PC-9 (cell line): ENCODE measurements around the gene ADAMTS6. TPM values are rescaled to one million over a fixed set of nuclear protein-coding genes. Genes with fewer than 3 reads are reported as not detected.

Experiments
- BruUV-seq: library from RNA; stranded (reverse); fragments of 400-500 nt; replicated peaks from 2 replicates; lab custom pipeline; 2021; lab: Mats Ljungman, UMichigan
- CTCF ChIA-PET: fragments of 300-600 bp; sonication (Branson Sonifier 250); formaldehyde crosslinking; loops from one replicate; lab custom pipeline; 2022; ENCODE audit warnings: antibody characterized with exemption; lab: Charles Lee
- POLR2A ChIA-PET: fragments of 300-600 bp; sonication (Branson Sonifier 250); formaldehyde crosslinking; loops from one replicate; lab custom pipeline; 2022; ENCODE audit warnings: antibody characterized with exemption; ENCODE audit not compliant: unreplicated experiment; lab: Charles Lee
- DNase-seq, 2 experiments: peaks; one replicate each; pipeline versions ENCODE4 v3.0.0 to v3.0.0-alpha.2; 2015 to 2022; ENCODE audit warnings: mixed read lengths in 1 of 2
- H2AFZ ChIP-seq: fragments of 200-600 bp; sonication (generic); 2 replicates; pipeline ENCODE4 v1.8.1; 2017; ENCODE audit warnings: antibody characterized with exemption
- H3F3A ChIP-seq: fragments of 200-600 bp; sonication (generic); 2 replicates; pipeline ENCODE4 v1.8.1; 2017; ENCODE audit warnings: antibody characterized with exemption, mild to moderate bottlenecking, low read depth; ENCODE audit not compliant: insufficient read depth
- H3K27ac ChIP-seq: fragments of 200-600 bp; sonication (generic); 2 replicates; pipeline ENCODE4 v1.6.1; 2016; ENCODE audit warnings: mixed run types
- H3K27me3 ChIP-seq: fragments of 200-600 bp; sonication (generic); 2 replicates; pipeline ENCODE4 v1.6.1; 2016; ENCODE audit warnings: low read depth, mixed run types; ENCODE audit not compliant: insufficient read depth
- H3K36me3 ChIP-seq: fragments of 200-600 bp; sonication (generic); 2 replicates; pipeline ENCODE4 v1.6.1; 2016; ENCODE audit warnings: low read depth, mixed run types
- H3K4me1 ChIP-seq: fragments of 200-600 bp; sonication (generic); replicated peaks from 2 replicates; pipeline ENCODE4 v1.6.1; 2016; ENCODE audit warnings: mixed run types; ENCODE audit not compliant: insufficient read depth
- H3K4me2 ChIP-seq: fragments of 200-600 bp; sonication (generic); 2 replicates; pipeline ENCODE4 v1.6.1; 2017; ENCODE audit warnings: mixed run types
- H3K4me3 ChIP-seq: fragments of 200-600 bp; sonication (generic); 2 replicates; pipeline ENCODE4 v1.6.1; 2016; ENCODE audit warnings: mixed run types
- H3K79me2 ChIP-seq: fragments of 200-600 bp; sonication (generic); 2 replicates; pipeline ENCODE4 v1.6.1; 2017; ENCODE audit warnings: low read depth, mixed run types
- H3K9me2 ChIP-seq: fragments of 200-600 bp; sonication (generic); 2 replicates; pipeline ENCODE4 v1.8.1; 2017; ENCODE audit warnings: mild to moderate bottlenecking; ENCODE audit not compliant: insufficient read depth
- H3K9me3 ChIP-seq: fragments of 200-600 bp; sonication (generic); 2 replicates; pipeline ENCODE4 v1.8.1; 2016; ENCODE audit warnings: low read depth; ENCODE audit not compliant: insufficient read depth
- H4K20me1 ChIP-seq: fragments of 200-600 bp; sonication (generic); 2 replicates; pipeline ENCODE4 v1.8.1; 2017; ENCODE audit not compliant: insufficient read depth
- CTCF ChIP-seq: fragments of 200-600 bp; sonication (generic); conservative IDR thresholded peaks from 2 replicates; pipeline ENCODE4 v1.6.1; 2017; ENCODE audit warnings: mixed run types, antibody characterized with exemption, mild to moderate bottlenecking, moderate library complexity
- EZH2 ChIP-seq: fragments of 200-600 bp; sonication (generic); IDR thresholded peaks from 2 replicates; pipeline ENCODE4 v1.8.0; 2017; ENCODE audit warnings: antibody characterized with exemption, low read depth
- intact Hi-C: fragments of 100-400 bp; cut with micrococcal nuclease; formaldehyde crosslinking; loops from one replicate; pipeline ENCODE4 v1.10.0; 2022; ENCODE audit not compliant: unreplicated experiment
- total RNA-seq: library from RNA; stranded (reverse); gene quantifications from 2 replicates; pipeline ENCODE4 v1.2.3, GENCODE V29; 2021

The ADAMTS6 gene
- total RNA-seq, 1 experiment from 2014 or later, result 1.4 TPM

DNA sequence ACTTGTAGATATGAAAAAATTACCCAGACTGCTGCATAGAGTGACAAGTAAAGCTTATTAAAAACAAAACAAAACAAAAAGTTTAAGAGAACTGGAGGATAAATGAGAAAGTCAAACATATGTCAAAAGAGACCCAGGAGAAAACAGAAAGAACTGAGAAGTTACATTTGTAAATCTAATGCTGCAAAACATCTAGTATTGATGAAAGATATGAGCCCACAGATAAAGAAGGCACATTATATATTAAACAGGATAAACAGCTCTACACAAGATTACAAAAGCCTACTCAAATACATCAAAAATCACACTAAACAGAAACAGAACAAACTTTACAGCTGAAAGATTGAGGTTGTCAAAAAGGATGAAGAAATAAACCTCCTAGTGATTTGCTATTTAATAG, 55.1 kb downstream of the ADAMTS6 start:
- no peaks in the 10 kb centered on the region for H3K36me3 ChIP-seq
- no peak overlapping the region for H3K4me3 ChIP-seq
- BruUV-seq, result no TSS peak
- peaks cover 7% of the 10 kb centered on the region; the same call in 1 of the 2 replicates for H3K9me2 ChIP-seq
- H3F3A ChIP-seq, result no peaks in the 10 kb centered on the region
- no peak overlapping the region for H3K4me2 ChIP-seq
- DNase-seq, result no peak
- no peaks in the 10 kb centered on the region for H3K4me1 ChIP-seq
- CTCF ChIA-PET, result no interaction called here
- no peaks in the 10 kb centered on the region for H4K20me1 ChIP-seq
- no peaks in the 10 kb centered on the region for H3K79me2 ChIP-seq
- H3K9me3 ChIP-seq, result no peaks in the 10 kb centered on the region
- no peak overlapping the region for H2AFZ ChIP-seq
- TF ChIP-seq CTCF (no peak), EZH2 (no peak)
- POLR2A ChIA-PET, result interaction anchor here (0.7 kb wide), 1 partner anchor 627 kb away, joined by 9 read pairs; no protein-coding TSS in a partner anchor
- H3K27ac ChIP-seq, result no peak overlapping the region
- no peaks in the 10 kb centered on the region for H3K27me3 ChIP-seq
- intact Hi-C loops, result no loop called here

- ChIA-PET CTCF (no interaction called here), POLR2A (no interaction called here)
- Histone ChIP-seq H3K4me1 (no peaks in the 10 kb centered on the region), H4K20me1 (no peaks in the 10 kb centered on the region), H3K4me2 (no peak overlapping the region), H3F3A (no peaks in the 10 kb centered on the region), H2AFZ (no peak overlapping the region), H3K27me3 (no peaks in the 10 kb centered on the region), H3K79me2 (no peaks in the 10 kb centered on the region), H3K9me2 (no peaks in the 10 kb centered on the region), H3K9me3 (no peaks in the 10 kb centered on the region), H3K4me3 (no peak overlapping the region), H3K36me3 (no peaks in the 10 kb centered on the region), H3K27ac (no peak overlapping the region)
- DNase-seq, result no peak
- no TSS peak for BruUV-seq
- TF ChIP-seq CTCF (no peak), EZH2 (no peak)
- intact Hi-C loops, result no loop called here
Measured at GRCh38 chr5:65423623-65424022, 58.1 kb downstream of the ADAMTS6 start.

GRCh38 chr5:65418661-65419060, 63.1 kb downstream of the ADAMTS6 start:
- H3K4me3 ChIP-seq, result no peak overlapping the region
- H3K79me2 ChIP-seq, result no peaks in the 10 kb centered on the region
- no peaks in the 10 kb centered on the region for H3K4me1 ChIP-seq
- no peaks in the 10 kb centered on the region for H3K9me3 ChIP-seq
- BruUV-seq, result no TSS peak
- H3F3A ChIP-seq, result no peaks in the 10 kb centered on the region; the same call in 1 of the 2 replicates
- intact Hi-C loops, result no loop called here
- ChIA-PET CTCF (no interaction called here), POLR2A (no interaction called here)
- H3K36me3 ChIP-seq, result no peaks in the 10 kb centered on the region
- no peak for DNase-seq
- no peaks in the 10 kb centered on the region for H4K20me1 ChIP-seq
- H3K4me2 ChIP-seq, result no peak overlapping the region
- no peaks in the 10 kb centered on the region for H3K27me3 ChIP-seq
- H3K27ac ChIP-seq, result no peak overlapping the region
- no peak overlapping the region for H2AFZ ChIP-seq
- no peaks in the 10 kb centered on the region for H3K9me2 ChIP-seq
- TF ChIP-seq EZH2 (no peak), CTCF (no peak)
